ENCODE data around the gene PARK7. TPM values are rescaled to one million over a fixed set of nuclear protein-coding genes. Genes with fewer than 3 reads are reported as not detected.

Gene PARK7
- total RNA-seq, 1 experiment from 2014 or later = 207 TPM

- peak; percentile 26 for DNase-seq
- peak overlapping the region; percentile 87 for H3K27ac Mint-ChIP-seq (ENCODE audit: unreplicated experiment)
- H3K4me1 Mint-ChIP-seq (ENCODE audit: low read depth, unreplicated experiment) = peaks cover 35% of the 10 kb centered on the region
- H3K36me3 Mint-ChIP-seq (ENCODE audit: insufficient read depth, unreplicated experiment) = peaks cover 68% of the 10 kb centered on the region
- BruUV-seq (replicated peaks) = no TSS peak
- H3K4me3 Mint-ChIP-seq (ENCODE audit: low read depth, unreplicated experiment) = peak overlapping the region; percentile 41
- CTCF ChIA-PET = no interaction called here
- intact Hi-C loops (cut with micrococcal nuclease; ENCODE audit: unreplicated experiment) = no loop called here
- no peaks in the 10 kb centered on the region for H3K27me3 Mint-ChIP-seq (ENCODE audit: unreplicated experiment)
- no peaks in the 10 kb centered on the region for H3K9me3 Mint-ChIP-seq (ENCODE audit: low read depth, unreplicated experiment)
- TF ChIP-seq, protein P1, sequence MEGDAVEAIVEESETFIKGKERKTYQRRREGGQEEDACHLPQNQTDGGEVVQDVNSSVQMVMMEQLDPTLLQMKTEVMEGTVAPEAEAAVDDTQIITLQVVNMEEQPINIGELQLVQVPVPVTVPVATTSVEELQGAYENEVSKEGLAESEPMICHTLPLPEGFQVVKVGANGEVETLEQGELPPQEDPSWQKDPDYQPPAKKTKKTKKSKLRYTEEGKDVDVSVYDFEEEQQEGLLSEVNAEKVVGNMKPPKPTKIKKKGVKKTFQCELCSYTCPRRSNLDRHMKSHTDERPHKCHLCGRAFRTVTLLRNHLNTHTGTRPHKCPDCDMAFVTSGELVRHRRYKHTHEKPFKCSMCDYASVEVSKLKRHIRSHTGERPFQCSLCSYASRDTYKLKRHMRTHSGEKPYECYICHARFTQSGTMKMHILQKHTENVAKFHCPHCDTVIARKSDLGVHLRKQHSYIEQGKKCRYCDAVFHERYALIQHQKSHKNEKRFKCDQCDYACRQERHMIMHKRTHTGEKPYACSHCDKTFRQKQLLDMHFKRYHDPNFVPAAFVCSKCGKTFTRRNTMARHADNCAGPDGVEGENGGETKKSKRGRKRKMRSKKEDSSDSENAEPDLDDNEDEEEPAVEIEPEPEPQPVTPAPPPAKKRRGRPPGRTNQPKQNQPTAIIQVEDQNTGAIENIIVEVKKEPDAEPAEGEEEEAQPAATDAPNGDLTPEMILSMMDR (IDR thresholded peaks at IDR 0.05; ENCODE audit: unreplicated experiment) = no peak
These were observed 43.5 kb downstream of the PARK7 start for GRCh38 chr1:8004803-8005573.

GRCh38 chr1:8006037-8006963, 44.8 kb downstream of the PARK7 start:
- no TSS peak for BruUV-seq (replicated peaks)
- TF ChIP-seq, protein P1 (IDR thresholded peaks at IDR 0.05; ENCODE audit: unreplicated experiment) = no peak
- Mint-ChIP-seq H3K27me3 (ENCODE audit: unreplicated experiment) (no peaks in the 10 kb centered on the region), H3K4me1 (ENCODE audit: low read depth, unreplicated experiment) (peaks cover 42% of the 10 kb centered on the region), H3K9me3 (ENCODE audit: low read depth, unreplicated experiment) (no peaks in the 10 kb centered on the region), H3K27ac (ENCODE audit: unreplicated experiment) (peak overlapping the region; percentile 70), H3K36me3 (ENCODE audit: insufficient read depth, unreplicated experiment) (peaks cover 81% of the 10 kb centered on the region), H3K4me3 (ENCODE audit: low read depth, unreplicated experiment) (peak overlapping the region; percentile 14)
- no peak for DNase-seq
- intact Hi-C loops (cut with micrococcal nuclease; ENCODE audit: unreplicated experiment) = no loop called here
- CTCF ChIA-PET = interaction anchor here (0.7 to 1.2 kb wide), 3 partner anchors 8 to 509 kb away, joined by 3 to 9 read pairs (median 4); no protein-coding TSS in a partner anchor

DNA sequence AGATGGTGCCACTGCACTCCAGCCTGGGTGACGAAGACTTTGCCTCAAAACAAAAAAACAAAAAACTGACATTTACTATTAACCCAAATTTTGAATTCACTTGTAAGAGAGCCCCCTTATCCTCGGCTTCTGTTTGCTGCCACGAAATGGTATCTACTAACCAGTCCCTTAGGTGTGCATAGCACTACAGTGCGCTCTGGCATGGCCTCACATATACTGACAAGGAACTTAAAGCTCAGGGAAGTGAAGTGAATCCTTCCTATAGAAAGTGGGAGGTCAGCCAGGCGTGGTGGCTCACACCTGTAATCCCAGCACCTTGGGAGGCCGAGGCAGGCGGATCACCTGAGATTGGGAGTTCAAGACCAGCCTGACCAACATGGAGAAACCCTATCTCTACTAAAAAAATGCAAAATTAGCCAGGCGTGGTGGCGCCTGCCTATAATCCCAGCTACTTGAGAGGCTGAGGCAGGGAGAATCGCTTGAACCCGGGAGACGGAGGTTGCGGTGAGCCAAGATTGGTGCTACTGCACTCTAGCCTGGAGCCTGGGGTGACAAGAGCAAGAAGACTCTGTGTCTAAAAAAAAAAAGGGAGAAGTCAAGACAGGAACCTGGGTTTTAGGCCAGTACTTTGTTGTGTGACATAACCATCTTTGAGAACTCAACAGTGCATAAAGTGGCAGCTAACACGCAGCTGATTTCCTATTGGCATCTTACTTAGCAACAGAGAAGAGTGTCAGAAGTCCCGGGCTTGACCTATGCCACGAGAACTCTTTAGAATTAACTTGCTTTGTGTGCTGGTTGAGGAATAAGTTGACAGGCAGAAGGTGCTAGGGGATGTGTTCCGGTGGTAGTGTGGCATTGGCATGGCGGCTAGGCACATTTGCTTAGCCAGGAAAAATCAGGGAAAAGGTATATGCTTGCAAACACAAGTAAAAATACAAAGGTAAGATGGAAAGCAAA, 47.8 kb downstream of the PARK7 start:
- Mint-ChIP-seq H3K27ac (ENCODE audit: unreplicated experiment) (peak overlapping the region; percentile 35), H3K9me3 (ENCODE audit: low read depth, unreplicated experiment) (no peaks in the 10 kb centered on the region), H3K36me3 (ENCODE audit: insufficient read depth, unreplicated experiment) (peaks cover 96% of the 10 kb centered on the region), H3K27me3 (ENCODE audit: unreplicated experiment) (no peaks in the 10 kb centered on the region), H3K4me1 (ENCODE audit: low read depth, unreplicated experiment) (peaks cover 53% of the 10 kb centered on the region), H3K4me3 (ENCODE audit: low read depth, unreplicated experiment) (peak overlapping the region; percentile 6)
- DNase-seq = no peak
- TF ChIP-seq, protein P1 (IDR thresholded peaks at IDR 0.05; ENCODE audit: unreplicated experiment) = no peak
- BruUV-seq (replicated peaks) = no TSS peak
- CTCF ChIA-PET = interaction anchor here (0.5 kb wide), 1 partner anchor 230 kb away, joined by 5 read pairs; no protein-coding TSS in a partner anchor
- intact Hi-C loops (cut with micrococcal nuclease; ENCODE audit: unreplicated experiment) = no loop called here

All from Calu3 (cell line).